CD14-positive monocyte (primary cell): ENCODE results near the gene TGFBR3. TPM values are rescaled to one million over a fixed set of nuclear protein-coding genes. Genes with fewer than 3 reads are reported as not detected.

ENCODE experiments used
- DNase-seq, 3 donors: peaks; one replicate each; pipeline ENCODE4 v3.0.0-alpha.2; 2011 to 2022
- H2AFZ ChIP-seq: 2 replicates; pipeline ENCODE4 v1.6.0; 2012; ENCODE audit warnings: mild to moderate bottlenecking, low read depth, low read length, inconsistent platforms; ENCODE audit not compliant: insufficient read depth, poor library complexity, severe bottlenecking
- H3K27ac ChIP-seq, 2 donors: 1 replicate in 1 of 2; 2 replicates in 1 of 2; pipeline ENCODE4 v1.5.1; 2012 to 2013; ENCODE audit warnings: low read length in 2 of 2, control low read depth in 1 of 2, inconsistent platforms in 1 of 2, low read depth in 1 of 2, mild to moderate bottlenecking in 1 of 2
- H3K27me3 ChIP-seq, 2 donors: one replicate each; pipeline versions ENCODE4 v1.6.0 to v1.6.1; 2011 to 2013; ENCODE audit warnings: low read length in 2 of 2; ENCODE audit not compliant: control insufficient read depth in 2 of 2, insufficient read depth in 2 of 2
- H3K36me3 ChIP-seq, 2 donors: replicated peaks in 1 of 2; 1 replicate in 1 of 2; 2 replicates in 1 of 2; pipeline versions ENCODE4 v1.5.1 to v1.6.1; 2012 to 2013; ENCODE audit warnings: low read length in 2 of 2, control low read depth in 1 of 2, inconsistent platforms in 1 of 2, mild to moderate bottlenecking in 1 of 2; ENCODE audit not compliant: insufficient read depth in 2 of 2, control insufficient read depth in 1 of 2
- H3K4me1 ChIP-seq, 2 donors: 1 replicate in 1 of 2; 2 replicates in 1 of 2; pipeline versions ENCODE4 v1.5.1 to v1.6.1; 2012 to 2013; ENCODE audit warnings: low read length in 2 of 2, control low read depth in 1 of 2, inconsistent platforms in 1 of 2, mild to moderate bottlenecking in 1 of 2, moderate library complexity in 1 of 2; ENCODE audit not compliant: insufficient read depth in 2 of 2, control insufficient read depth in 1 of 2
- H3K4me2 ChIP-seq: replicated peaks from 2 replicates; pipeline ENCODE3; 2012; ENCODE audit warnings: low read length, moderate library complexity, mild to moderate bottlenecking; ENCODE audit not compliant: poor library complexity, severe bottlenecking; ENCODE audit errors: extremely low read depth
- H3K4me3 ChIP-seq, 3 experiments: fragments of 200-600 bp in 1 of 3; sonication (generic) in 1 of 3; replicated peaks in 1 of 3; 1 replicate in 2 of 3; 2 replicates in 1 of 3; pipeline ENCODE4 v1.5.1; 2011 to 2013; ENCODE audit warnings: low read length in 3 of 3, mild to moderate bottlenecking in 3 of 3, control low read depth in 2 of 3, low read depth in 2 of 3, inconsistent platforms in 1 of 3, moderate library complexity in 1 of 3
- H3K79me2 ChIP-seq: 2 replicates; pipeline ENCODE4 v1.6.0; 2012; ENCODE audit warnings: mild to moderate bottlenecking, control low read depth, inconsistent platforms, low read length, moderate library complexity; ENCODE audit not compliant: insufficient read depth
- H3K9ac ChIP-seq: 2 replicates; pipeline ENCODE4 v1.6.0; 2017; ENCODE audit warnings: low read length, mild to moderate bottlenecking; ENCODE audit not compliant: insufficient read depth, poor library complexity, severe bottlenecking
- H3K9me3 ChIP-seq, 2 donors: replicated peaks in 1 of 2; 1 replicate in 1 of 2; 2 replicates in 1 of 2; pipeline versions ENCODE4 v1.5.1 to v1.6.1; 2012 to 2013; ENCODE audit warnings: low read length in 2 of 2, control low read depth in 1 of 2; ENCODE audit not compliant: control insufficient read depth in 1 of 2, insufficient read depth in 1 of 2
- H4K20me1 ChIP-seq: 2 replicates; pipeline ENCODE4 v1.6.0; 2012; ENCODE audit warnings: mild to moderate bottlenecking, low read length, control low read depth, moderate library complexity; ENCODE audit not compliant: insufficient read depth
- H3K27ac Mint-ChIP-seq, 7 donors: one replicate each; pipeline ENCODE4 v1.8.0; 2020; ENCODE audit warnings: mild to moderate bottlenecking in 7 of 7, mixed read lengths in 7 of 7, moderate library complexity in 6 of 7, inconsistent platforms in 2 of 7
- H3K27me3 Mint-ChIP-seq, 3 donors: one replicate each; pipeline ENCODE4 v1.8.0; 2021 to 2022; ENCODE audit warnings: low read depth in 3 of 3, mild to moderate bottlenecking in 3 of 3, mixed read lengths in 3 of 3, moderate library complexity in 3 of 3, inconsistent platforms in 1 of 3
- H3K36me3 Mint-ChIP-seq, 2 donors: one replicate each; pipeline ENCODE4 v1.8.0; 2020; ENCODE audit warnings: mixed read lengths in 2 of 2, inconsistent platforms in 1 of 2, mild to moderate bottlenecking in 1 of 2
- H3K4me1 Mint-ChIP-seq: one replicate; pipeline ENCODE4 v1.8.0; 2020; ENCODE audit warnings: mild to moderate bottlenecking, mixed read lengths
- H3K4me3 Mint-ChIP-seq, 2 donors: one replicate each; pipeline ENCODE4 v1.8.0; 2020; ENCODE audit warnings: mild to moderate bottlenecking in 2 of 2, mixed read lengths in 2 of 2, moderate library complexity in 1 of 2
- H3K9me3 Mint-ChIP-seq, 7 donors: one replicate each; pipeline ENCODE4 v1.8.0; 2020 to 2022; ENCODE audit warnings: mixed read lengths in 7 of 7, mild to moderate bottlenecking in 6 of 7, moderate library complexity in 6 of 7, inconsistent platforms in 2 of 7
- WGBS: methylation state at CpG from one replicate; pipeline ENCODE4 v1.1.5; 2013; ENCODE audit warnings: missing lambda C conversion rate; ENCODE audit not compliant: insufficient coverage; 5-methylcytosine and 5-hydroxymethylcytosine counted together
- intact Hi-C, 2 donors: fragments of 100-400 bp; cut with micrococcal nuclease; formaldehyde crosslinking; loops; one replicate each; pipeline versions ENCODE4 v1.15.0 to v1.15.1; 2023
- polyA plus RNA-seq, 3 donors: library from polyadenylated mRNA; depleted of rRNA in 1 of 3; unstranded in 2 of 3; stranded (reverse) in 1 of 3; fragments of 300-500 nt in 2 of 3; fragments of >200 nt in 1 of 3; fragmentation: Illumina TruSeq in 2 of 3; gene quantifications; 1 replicate in 2 of 3; 2 replicates in 1 of 3; pipeline ENCODE4 v1.2.3, GENCODE V29; 2012 to 2021
- TF ChIP-seq, protein P1 (sequence below): fragments of 200-600 bp; IDR thresholded peaks from one replicate; pipeline ENCODE4 v1.8.0; 2022; ENCODE audit warnings: antibody characterized with exemption, mild to moderate bottlenecking

The TGFBR3 gene
- polyA plus RNA-seq, 3 donors: 0.09 to 0.28 (median 0.20) TPM

DNA sequence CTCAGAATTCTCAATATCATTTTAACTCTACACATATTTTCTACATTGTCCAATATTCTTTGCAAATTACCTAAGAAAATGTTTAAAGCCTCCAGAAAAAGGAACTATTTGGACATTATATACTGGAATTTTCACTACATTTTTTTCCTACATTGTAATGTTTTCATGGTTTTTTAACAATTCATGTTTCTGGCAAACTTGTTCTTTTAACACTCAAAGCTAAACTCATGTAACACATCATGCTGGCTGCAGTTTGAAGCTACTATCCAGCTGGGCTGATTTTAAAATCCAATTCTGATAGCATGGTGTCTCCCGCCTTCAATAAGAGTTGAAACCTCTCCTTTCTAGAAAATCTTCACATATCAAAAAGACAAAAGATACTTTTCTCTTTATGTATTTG, 52.0 kb downstream of the TGFBR3 start:
- Histone ChIP-seq H3K9ac (no peak overlapping the region), H4K20me1 (no peaks in the 10 kb centered on the region), H3K36me3 (no peaks in the 10 kb centered on the region), H3K4me1 (peaks cover 6 to 8% of the 10 kb centered on the region in 2 donors), H2AFZ (no peak overlapping the region), H3K9me3 (no peaks in the 10 kb centered on the region), H3K27me3 (no peaks in the 10 kb centered on the region), H3K27ac (no peak overlapping the region), H3K4me3 (no peak overlapping the region), H3K79me2 (no peaks in the 10 kb centered on the region), H3K4me2 (no peak overlapping the region)
- DNase-seq: no peak
- no peak overlapping the region for H3K27ac Mint-ChIP-seq
- intact Hi-C loops: no loop called here
- peaks cover 11% of the 10 kb centered on the region for H3K4me1 Mint-ChIP-seq
- H3K27me3 Mint-ChIP-seq: no peaks in the 10 kb centered on the region
- WGBS: no CpG with 5 or more reads among the region's 1 CpG
- H3K9me3 Mint-ChIP-seq: peaks cover 0 to 2% (median 0%) of the 10 kb centered on the region in 7 donors
- H3K36me3 Mint-ChIP-seq: no peaks in the 10 kb centered on the region
- no peak overlapping the region for H3K4me3 Mint-ChIP-seq
- TF ChIP-seq, protein P1, sequence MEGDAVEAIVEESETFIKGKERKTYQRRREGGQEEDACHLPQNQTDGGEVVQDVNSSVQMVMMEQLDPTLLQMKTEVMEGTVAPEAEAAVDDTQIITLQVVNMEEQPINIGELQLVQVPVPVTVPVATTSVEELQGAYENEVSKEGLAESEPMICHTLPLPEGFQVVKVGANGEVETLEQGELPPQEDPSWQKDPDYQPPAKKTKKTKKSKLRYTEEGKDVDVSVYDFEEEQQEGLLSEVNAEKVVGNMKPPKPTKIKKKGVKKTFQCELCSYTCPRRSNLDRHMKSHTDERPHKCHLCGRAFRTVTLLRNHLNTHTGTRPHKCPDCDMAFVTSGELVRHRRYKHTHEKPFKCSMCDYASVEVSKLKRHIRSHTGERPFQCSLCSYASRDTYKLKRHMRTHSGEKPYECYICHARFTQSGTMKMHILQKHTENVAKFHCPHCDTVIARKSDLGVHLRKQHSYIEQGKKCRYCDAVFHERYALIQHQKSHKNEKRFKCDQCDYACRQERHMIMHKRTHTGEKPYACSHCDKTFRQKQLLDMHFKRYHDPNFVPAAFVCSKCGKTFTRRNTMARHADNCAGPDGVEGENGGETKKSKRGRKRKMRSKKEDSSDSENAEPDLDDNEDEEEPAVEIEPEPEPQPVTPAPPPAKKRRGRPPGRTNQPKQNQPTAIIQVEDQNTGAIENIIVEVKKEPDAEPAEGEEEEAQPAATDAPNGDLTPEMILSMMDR: no peak

DNA sequence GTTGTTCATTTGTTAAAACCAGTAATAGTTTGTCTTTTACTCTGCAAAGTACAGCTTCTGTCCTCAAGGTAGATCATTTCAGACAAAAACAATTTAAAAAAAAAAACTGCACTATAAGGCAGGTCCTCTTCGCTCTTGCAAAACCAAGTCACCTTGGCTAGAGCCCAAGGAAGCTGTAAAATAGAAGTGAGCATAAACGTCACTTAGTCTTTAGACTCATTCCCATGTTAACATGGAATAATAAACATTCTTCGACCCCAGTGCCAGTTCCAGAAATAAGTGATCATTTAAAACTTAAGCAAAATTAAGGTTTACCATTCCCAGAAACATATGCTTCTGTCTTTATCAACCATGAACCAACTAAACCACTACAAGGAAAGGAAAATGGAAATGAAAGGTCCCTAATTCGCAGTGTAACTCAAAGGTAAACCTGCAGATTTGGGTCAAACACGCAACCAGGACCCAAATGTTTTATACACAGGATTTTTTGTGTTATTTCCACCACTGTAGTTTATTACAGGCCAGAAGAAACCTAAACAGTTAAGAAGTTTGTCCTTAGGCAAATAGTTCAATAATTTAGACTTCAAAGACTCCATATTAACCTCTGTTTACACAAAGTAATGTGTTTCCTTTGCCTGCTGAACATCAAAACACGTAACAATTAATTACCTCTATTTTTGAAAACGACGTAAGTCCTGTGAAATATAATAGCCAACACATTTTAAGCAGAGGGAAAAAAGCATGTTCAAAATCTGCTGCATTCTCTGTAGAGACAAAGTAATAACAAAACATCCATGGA, 54.6 kb downstream of the TGFBR3 start:
- Histone ChIP-seq H3K4me2 (no peak overlapping the region), H3K4me1 (peaks cover 6 to 8% of the 10 kb centered on the region in 2 donors), H3K36me3 (no peaks in the 10 kb centered on the region), H4K20me1 (no peaks in the 10 kb centered on the region), H3K9me3 (no peaks in the 10 kb centered on the region), H3K27ac (no peak overlapping the region), H2AFZ (no peak overlapping the region), H3K4me3 (no peak overlapping the region), H3K9ac (no peak overlapping the region), H3K27me3 (no peaks in the 10 kb centered on the region), H3K79me2 (no peaks in the 10 kb centered on the region)
- Mint-ChIP-seq H3K27ac (no peak overlapping the region), H3K27me3 (peaks cover 0 to 3% (median 2%) of the 10 kb centered on the region in 3 donors), H3K4me1 (peaks cover 11% of the 10 kb centered on the region), H3K9me3 (peaks cover 0 to 2% (median 0%) of the 10 kb centered on the region in 7 donors), H3K4me3 (no peak overlapping the region), H3K36me3 (no peaks in the 10 kb centered on the region)
- TF ChIP-seq, protein P1: no peak
- no peak for DNase-seq
- no CpG with 5 or more reads among the region's 8 CpGs for WGBS
- intact Hi-C loops: no loop called here
